ENCODE results near the gene SNRPA.

- TF ChIP-seq CTCF (IDR thresholded peaks at IDR 0.05; ENCODE audit: low read length) (0 out of 2 replicates have a peak, but pooled peaks have one; percentile 3), EZH2 (IDR thresholded peaks at IDR 0.05; ENCODE audit: borderline replicate concordance, low read length) (no peak)
Measured at GRCh38 chr19:40742477-40742876, 8.5 kb upstream of the SNRPA start.

Measured in OCI-LY1 (cell line).